Mesendoderm (in vitro differentiated cells): ENCODE measurements around the gene A4GALT.
"Not testable (repeated sequence)": the region's sequence is repeated elsewhere in the genome, so short reads cannot be mapped to it uniquely, and the experiment has no call there.

Source experiments
- DNase-seq: peaks from one replicate; pipeline ENCODE4 v3.0.0; 2013
- H2AK5ac ChIP-seq: 2 replicates; pipeline ENCODE4 v1.6.1; 2013; ENCODE audit warnings: low read length, inconsistent platforms
- H2BK120ac ChIP-seq: 2 replicates; pipeline ENCODE4 v1.6.1; 2013; ENCODE audit warnings: low read depth, mild to moderate bottlenecking, low read length, moderate library complexity, mixed read lengths
- H2BK15ac ChIP-seq: replicated peaks from 2 replicates; pipeline ENCODE4 v1.6.1; 2013; ENCODE audit warnings: low read depth, mild to moderate bottlenecking, moderate library complexity
- H2BK5ac ChIP-seq: 2 replicates; pipeline ENCODE4 v1.6.1; 2013; ENCODE audit warnings: low read length, inconsistent platforms
- H3K18ac ChIP-seq: 2 replicates; pipeline ENCODE4 v1.6.1; 2013; ENCODE audit warnings: mild to moderate bottlenecking, low read length, mixed read lengths
- H3K23ac ChIP-seq: one replicate; pipeline ENCODE4 v1.6.1; 2013; ENCODE audit warnings: low read length
- H3K27ac ChIP-seq: 2 replicates; pipeline ENCODE4 v1.5.1; 2013; ENCODE audit warnings: low read depth, mild to moderate bottlenecking, inconsistent platforms, low read length, moderate library complexity
- H3K27me3 ChIP-seq: 2 replicates; pipeline ENCODE4 v1.6.1; 2013; ENCODE audit warnings: low read length, control low read depth, mild to moderate bottlenecking, inconsistent platforms; ENCODE audit not compliant: insufficient read depth, poor library complexity
- H3K36me3 ChIP-seq: 2 replicates; pipeline ENCODE4 v1.6.1; 2013; ENCODE audit warnings: low read length, inconsistent platforms; ENCODE audit not compliant: control insufficient read depth, insufficient read depth
- H3K4ac ChIP-seq: one replicate; pipeline ENCODE4 v1.6.1; 2013; ENCODE audit warnings: low read depth, mild to moderate bottlenecking, low read length, moderate library complexity
- H3K4me1 ChIP-seq: 2 replicates; pipeline ENCODE4 v1.6.1; 2013; ENCODE audit warnings: low read depth, low read length, inconsistent platforms; ENCODE audit not compliant: control insufficient read depth
- H3K4me2 ChIP-seq: 2 replicates; pipeline ENCODE4 v1.6.1; 2013; ENCODE audit warnings: low read length
- H3K4me3 ChIP-seq: 2 replicates; pipeline ENCODE4 v1.5.1; 2013; ENCODE audit warnings: mild to moderate bottlenecking, low read length
- H3K56ac ChIP-seq: one replicate; pipeline ENCODE4 v1.6.1; 2013; ENCODE audit warnings: low read length
- H3K79me1 ChIP-seq: 2 replicates; pipeline ENCODE4 v1.6.1; 2013; ENCODE audit warnings: low read length, inconsistent platforms
- H3K79me2 ChIP-seq: 2 replicates; pipeline ENCODE4 v1.6.1; 2013; ENCODE audit warnings: mild to moderate bottlenecking, low read length; ENCODE audit not compliant: control insufficient read depth, insufficient read depth
- H3K9ac ChIP-seq: 2 replicates; pipeline ENCODE4 v1.6.1; 2013; ENCODE audit warnings: low read length, inconsistent platforms
- H4K5ac ChIP-seq: one replicate; pipeline ENCODE4 v1.6.1; 2013; ENCODE audit warnings: low read length
- H4K8ac ChIP-seq: one replicate; pipeline ENCODE4 v1.6.1; 2013; ENCODE audit warnings: low read depth, mild to moderate bottlenecking, control low read depth, low read length, moderate library complexity
- WGBS: extraction: QIAGEN DNeasy Blood & Tissue Kit; methylation state at CpG from one replicate; pipeline ENCODE4 v1.1.7; 2013; ENCODE audit warnings: low lambda C conversion rate, missing lambda C conversion rate; ENCODE audit not compliant: insufficient coverage; ENCODE audit errors: extremely low coverage; 5-methylcytosine and 5-hydroxymethylcytosine counted together

The A4GALT gene

GRCh38 chr22:42680648-42681047 lies 40.0 kb downstream of the A4GALT start:
- Histone ChIP-seq H3K18ac (no peak overlapping the region), H3K36me3 (no peaks in the 10 kb centered on the region), H3K27me3 (no peaks in the 10 kb centered on the region), H3K79me1 (no peaks in the 10 kb centered on the region), H3K79me2 (no peaks in the 10 kb centered on the region), H3K4me2 (no peak overlapping the region), H4K8ac (no peak overlapping the region), H2BK5ac (no peak overlapping the region), H3K4me3 (no peak overlapping the region), H3K4me1 (no peaks in the 10 kb centered on the region), H2AK5ac (no peak overlapping the region), H3K9ac (no peak overlapping the region), H4K5ac (no peak overlapping the region), H3K4ac (no peak overlapping the region), H3K23ac (no peak overlapping the region), H2BK15ac (no peak overlapping the region), H2BK120ac (no peak overlapping the region), H3K56ac (no peak overlapping the region), H3K27ac (no peak overlapping the region)
- 96% methylated on average over 3 of the region's 8 CpGs for WGBS
- peak; percentile 29 for DNase-seq

DNA sequence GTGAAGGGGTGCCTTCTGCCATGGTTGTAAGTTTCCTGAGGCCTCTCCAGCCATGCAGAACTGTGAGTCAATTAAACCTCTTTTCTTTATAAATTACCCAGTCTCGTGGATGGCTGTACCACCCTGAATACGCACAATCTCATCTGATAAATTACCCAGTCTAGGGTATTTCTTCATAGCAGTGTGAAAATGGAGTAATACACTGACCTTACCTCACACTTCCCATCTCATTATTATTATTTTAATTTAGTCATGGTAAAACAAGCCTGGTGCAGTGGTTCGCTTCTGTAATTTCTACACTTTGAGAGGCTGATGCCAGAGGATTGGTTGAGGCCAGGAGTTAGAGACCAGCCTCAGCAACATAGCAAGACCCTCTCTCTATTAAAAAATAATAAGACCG lies 41.0 kb downstream of the A4GALT start:
- Histone ChIP-seq H3K18ac (no peak overlapping the region), H3K79me1 (no peaks in the 10 kb centered on the region), H3K4me3 (no peak overlapping the region), H3K4ac (no peak overlapping the region), H3K9ac (no peak overlapping the region), H2AK5ac (no peak overlapping the region), H2BK120ac (no peak overlapping the region), H3K23ac (no peak overlapping the region), H3K56ac (no peak overlapping the region), H2BK15ac (no peak overlapping the region), H4K5ac (no peak overlapping the region), H3K36me3 (no peaks in the 10 kb centered on the region), H4K8ac (no peak overlapping the region), H3K4me1 (no peaks in the 10 kb centered on the region), H3K27ac (no peak overlapping the region), H3K27me3 (no peaks in the 10 kb centered on the region), H3K4me2 (no peak overlapping the region), H2BK5ac (no peak overlapping the region), H3K79me2 (no peaks in the 10 kb centered on the region)
- DNase-seq: no peak
- no CpG with 5 or more reads among the region's 4 CpGs for WGBS

DNA sequence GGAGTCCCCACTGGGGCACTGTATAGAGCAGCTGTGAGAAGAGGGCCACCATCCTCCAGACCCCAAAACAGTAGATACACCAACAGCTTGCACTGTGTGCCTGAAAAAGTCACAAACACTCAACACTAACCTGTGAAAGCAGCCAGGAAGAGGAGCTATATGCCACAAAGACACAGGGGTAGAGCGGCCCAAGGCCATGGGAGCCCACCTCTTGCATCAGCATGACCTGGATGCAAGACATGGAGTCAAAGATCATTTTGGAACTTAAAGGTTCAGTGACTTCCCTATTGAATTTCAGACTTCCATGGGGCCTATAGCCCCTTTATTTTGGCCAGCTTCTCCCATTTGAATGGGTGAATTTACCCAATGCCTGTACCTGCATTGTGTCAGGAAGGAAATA lies 41.8 kb downstream of the A4GALT start:
- no peak overlapping the region for H3K27ac ChIP-seq
- no CpG with 5 or more reads among the region's 1 CpG for WGBS
- no peak overlapping the region for H3K23ac ChIP-seq
- H3K27me3 ChIP-seq: no peaks in the 10 kb centered on the region
- no peak overlapping the region for H2BK120ac ChIP-seq
- H3K9ac ChIP-seq: no peak overlapping the region
- no peak overlapping the region for H2BK15ac ChIP-seq
- no peaks in the 10 kb centered on the region for H3K79me1 ChIP-seq
- H3K4me2 ChIP-seq: no peak overlapping the region
- no peak for DNase-seq
- no peak overlapping the region for H4K5ac ChIP-seq
- H3K56ac ChIP-seq: no peak overlapping the region
- no peaks in the 10 kb centered on the region for H3K4me1 ChIP-seq
- H2BK5ac ChIP-seq: no peak overlapping the region
- no peaks in the 10 kb centered on the region for H3K79me2 ChIP-seq
- no peak overlapping the region for H3K4ac ChIP-seq
- H3K4me3 ChIP-seq: no peak overlapping the region
- H4K8ac ChIP-seq: no peak overlapping the region
- no peak overlapping the region for H3K18ac ChIP-seq
- H3K36me3 ChIP-seq: no peaks in the 10 kb centered on the region
- H2AK5ac ChIP-seq: no peak overlapping the region

DNA sequence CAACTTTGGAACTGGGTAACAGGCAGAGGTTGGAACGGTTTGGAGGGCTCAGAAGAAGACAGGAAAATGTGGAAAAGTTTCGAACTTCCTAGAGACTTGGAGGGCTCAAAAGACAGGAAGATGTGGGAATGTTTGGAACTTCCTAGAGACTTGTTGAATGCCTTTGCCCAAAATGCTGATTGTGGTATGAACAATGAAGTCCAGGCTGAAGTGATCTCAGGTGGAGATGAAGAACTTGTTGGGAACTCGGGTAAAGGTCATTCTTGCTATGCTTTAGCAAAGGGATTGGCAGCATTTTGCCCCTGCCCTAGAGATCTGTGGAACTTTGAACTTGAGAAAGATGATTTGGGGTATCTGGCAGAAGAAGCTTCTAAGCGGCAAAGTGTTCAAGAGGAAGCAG lies 42.7 kb downstream of the A4GALT start:
- H2BK15ac ChIP-seq, H3K79me1 ChIP-seq, H3K23ac ChIP-seq, H2AK5ac ChIP-seq, H3K18ac ChIP-seq, H4K8ac ChIP-seq, H3K9ac ChIP-seq, H3K4me3 ChIP-seq, H2BK5ac ChIP-seq, H3K4me2 ChIP-seq, H2BK120ac ChIP-seq, H3K27me3 ChIP-seq, H3K79me2 ChIP-seq, DNase-seq, H4K5ac ChIP-seq, H3K56ac ChIP-seq, H3K4me1 ChIP-seq, H3K36me3 ChIP-seq, H3K4ac ChIP-seq, H3K27ac ChIP-seq: not testable (repeated sequence)
- WGBS: no CpG with 5 or more reads among the region's 4 CpGs

- WGBS: no CpG with 5 or more reads among the region's 7 CpGs
- no peak overlapping the region for H3K4me3 ChIP-seq
- no peak for DNase-seq
Measured at GRCh38 chr22:42676059-42676607, 44.5 kb downstream of the A4GALT start.

DNA sequence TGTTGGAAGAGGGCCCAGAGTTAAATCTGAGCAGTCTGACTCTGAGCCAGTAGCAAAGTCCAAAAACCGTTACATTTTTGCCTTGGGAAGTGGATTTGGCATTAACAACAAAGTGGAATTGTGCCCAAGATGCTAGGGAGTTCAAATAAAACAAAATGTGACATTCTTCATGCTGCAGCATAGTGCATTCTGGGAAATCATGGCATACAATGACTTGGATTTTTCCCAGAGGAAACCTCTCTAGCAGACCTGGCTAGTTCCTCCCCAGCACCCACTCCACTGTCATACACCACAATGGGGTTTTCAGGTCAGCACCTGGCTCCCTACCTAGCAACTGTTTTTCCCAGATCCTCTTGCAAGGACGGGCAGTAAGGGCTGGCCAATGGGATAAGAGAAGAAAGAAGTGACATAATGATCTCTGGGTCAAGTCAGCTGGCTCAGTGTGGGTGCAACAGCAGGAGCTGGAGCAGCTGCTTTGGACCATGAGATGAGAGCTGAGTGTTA lies 46.7 kb downstream of the A4GALT start:
- H3K23ac ChIP-seq: no peak overlapping the region
- WGBS: no CpG with 5 or more reads among the region's 2 CpGs
- no peak overlapping the region for H3K4me2 ChIP-seq

More at GRCh38 chr22:42676059-42676607, 44.5 kb downstream of the A4GALT start:
- Histone ChIP-seq H3K79me1 (no peaks in the 10 kb centered on the region), H3K4me1 (no peaks in the 10 kb centered on the region), H3K9ac (no peak overlapping the region), H4K5ac (no peak overlapping the region), H3K79me2 (no peaks in the 10 kb centered on the region), H3K23ac (no peak overlapping the region), H3K56ac (no peak overlapping the region), H3K27me3 (no peaks in the 10 kb centered on the region), H4K8ac (no peak overlapping the region), H2BK15ac (no peak overlapping the region), H2BK120ac (no peak overlapping the region), H3K18ac (no peak overlapping the region), H3K36me3 (no peaks in the 10 kb centered on the region), H2AK5ac (no peak overlapping the region), H3K27ac (no peak overlapping the region), H2BK5ac (no peak overlapping the region), H3K4me2 (no peak overlapping the region), H3K4ac (no peak overlapping the region)

More for the DNA sequence above, 46.7 kb downstream of the A4GALT start:
- Histone ChIP-seq H3K4ac (no peak overlapping the region), H2AK5ac (no peak overlapping the region), H3K36me3 (no peaks in the 10 kb centered on the region), H2BK5ac (no peak overlapping the region), H4K5ac (no peak overlapping the region), H4K8ac (no peak overlapping the region), H3K9ac (no peak overlapping the region), H3K56ac (no peak overlapping the region), H2BK15ac (no peak overlapping the region), H3K27me3 (no peaks in the 10 kb centered on the region), H3K4me1 (no peaks in the 10 kb centered on the region), H3K79me2 (no peaks in the 10 kb centered on the region), H3K79me1 (no peaks in the 10 kb centered on the region), H3K4me3 (no peak overlapping the region), H3K27ac (no peak overlapping the region), H3K18ac (no peak overlapping the region), H2BK120ac (no peak overlapping the region)
- DNase-seq: peak; percentile 23
